GM19351 (cell line): ENCODE measurements around the gene VIPR1.
A peak's percentile ranks its signal among the peaks of the same experiment; 100 is the strongest.

Experiments
- ATAC-seq: cut with Tn5 transposase; IDR thresholded peaks from one replicate; pipeline ENCODE4 v1.9.1; 2021; ENCODE audit warnings: mild to moderate bottlenecking, moderate library complexity; ENCODE audit not compliant: unreplicated experiment

The VIPR1 gene

GRCh38 chr3:42493126-42493797 is 9.2 kb upstream of the VIPR1 start:
- no peak for ATAC-seq

- ATAC-seq = no peak
Observed at GRCh38 chr3:42493798-42494151, 8.7 kb upstream of the VIPR1 start.

GRCh38 chr3:42495393-42495792 is 7.0 kb upstream of the VIPR1 start:
- no peak for ATAC-seq

GRCh38 chr3:42497009-42497731 is 5.3 kb upstream of the VIPR1 start:
- no peak for ATAC-seq

GRCh38 chr3:42498034-42498433 is 4.4 kb upstream of the VIPR1 start:
- ATAC-seq = no peak

- ATAC-seq = no peak
Observed at GRCh38 chr3:42498791-42499477, 3.5 kb upstream of the VIPR1 start.

- no peak for ATAC-seq
Observed at GRCh38 chr3:42499478-42499871, 3.0 kb upstream of the VIPR1 start.

- ATAC-seq = no peak
Observed at GRCh38 chr3:42500091-42500490, 2.4 kb upstream of the VIPR1 start.

- ATAC-seq = no peak
Observed at GRCh38 chr3:42500909-42501308, 1.5 kb upstream of the VIPR1 start.

- no peak for ATAC-seq
Observed at GRCh38 chr3:42501321-42501680, 1.1 kb upstream of the VIPR1 start.

GRCh38 chr3:42501681-42502428 is 588 bp upstream of the VIPR1 start:
- peak; percentile 26 for ATAC-seq

GRCh38 chr3:42503251-42503924 is 945 bp downstream of the VIPR1 start:
- ATAC-seq = no peak

GRCh38 chr3:42503957-42504333 is 1.5 kb downstream of the VIPR1 start:
- ATAC-seq = no peak

GRCh38 chr3:42504334-42505127 is 2.1 kb downstream of the VIPR1 start:
- no peak for ATAC-seq

- ATAC-seq = no peak
Observed at GRCh38 chr3:42505128-42505848, 2.8 kb downstream of the VIPR1 start.

GRCh38 chr3:42505849-42506410 is 3.5 kb downstream of the VIPR1 start:
- ATAC-seq = no peak

GRCh38 chr3:42507252-42507651 is 4.8 kb downstream of the VIPR1 start:
- ATAC-seq = no peak

- no peak for ATAC-seq
Observed at GRCh38 chr3:42507761-42508335, 5.4 kb downstream of the VIPR1 start.

GRCh38 chr3:42508562-42508961 is 6.1 kb downstream of the VIPR1 start:
- ATAC-seq = no peak
